Stimulated activated CD4-positive, alpha-beta T cell treated with anti-CD3 and anti-CD28 coated beads, TNF-alpha, amount 100 ng/mL, for 4 hours (primary cell): Measurements from ENCODE around the gene ZNF488.

Experiments
- DNase-seq, 3 experiments: peaks; one replicate each; pipeline ENCODE4 v3.0.0-alpha.2; 2020; ENCODE audit warnings: low read depth in 3 of 3

The ZNF488 gene

GRCh38 chr10:47381427-47382379 lies 2.4 kb downstream of the ZNF488 start:
- no peak for DNase-seq

- DNase-seq: no peak
Measured at GRCh38 chr10:47381103-47381395, 3.0 kb downstream of the ZNF488 start.

GRCh38 chr10:47380341-47381102 lies 3.6 kb downstream of the ZNF488 start:
- no peak for DNase-seq

GRCh38 chr10:47379901-47380300 lies 4.2 kb downstream of the ZNF488 start:
- no peak for DNase-seq

- no peak for DNase-seq
Measured at GRCh38 chr10:47379445-47379785, 4.7 kb downstream of the ZNF488 start.

- no peak for DNase-seq
Measured at GRCh38 chr10:47378606-47379444, 5.3 kb downstream of the ZNF488 start.

GRCh38 chr10:47378183-47378510 lies 5.9 kb downstream of the ZNF488 start:
- no peak for DNase-seq

GRCh38 chr10:47376522-47377220 lies 7.4 kb downstream of the ZNF488 start:
- no peak for DNase-seq

GRCh38 chr10:47374611-47375536 lies 9.2 kb downstream of the ZNF488 start:
- DNase-seq: no peak

GRCh38 chr10:47372726-47373125 lies 11.4 kb downstream of the ZNF488 start:
- DNase-seq: no peak

- no peak for DNase-seq
Measured at GRCh38 chr10:47371629-47372485, 12.2 kb downstream of the ZNF488 start.

- no peak for DNase-seq
Measured at GRCh38 chr10:47370878-47371277, 13.2 kb downstream of the ZNF488 start.

GRCh38 chr10:47370015-47370767 lies 13.9 kb downstream of the ZNF488 start:
- DNase-seq: no peak

GRCh38 chr10:47369251-47369894 lies 14.7 kb downstream of the ZNF488 start:
- DNase-seq: no peak

- no peak for DNase-seq
Measured at GRCh38 chr10:47368431-47369180, 15.5 kb downstream of the ZNF488 start.

GRCh38 chr10:47367646-47368045 lies 16.4 kb downstream of the ZNF488 start:
- no peak for DNase-seq

- no peak for DNase-seq
Measured at GRCh38 chr10:47366731-47367460, 17.2 kb downstream of the ZNF488 start.
